Measurements from ENCODE around the gene RPS29. TPM values are rescaled to one million over a fixed set of nuclear protein-coding genes. Genes with fewer than 3 reads are reported as not detected.
"Not testable (repeated sequence)": the region's sequence is repeated elsewhere in the genome, so short reads cannot be mapped to it uniquely, and the experiment has no call there.

RPS29 gene
- 2,887 and 4,246 TPM in 2 replicates for total RNA-seq
- polyA plus RNA-seq (2012), result 2,528 TPM

DNA sequence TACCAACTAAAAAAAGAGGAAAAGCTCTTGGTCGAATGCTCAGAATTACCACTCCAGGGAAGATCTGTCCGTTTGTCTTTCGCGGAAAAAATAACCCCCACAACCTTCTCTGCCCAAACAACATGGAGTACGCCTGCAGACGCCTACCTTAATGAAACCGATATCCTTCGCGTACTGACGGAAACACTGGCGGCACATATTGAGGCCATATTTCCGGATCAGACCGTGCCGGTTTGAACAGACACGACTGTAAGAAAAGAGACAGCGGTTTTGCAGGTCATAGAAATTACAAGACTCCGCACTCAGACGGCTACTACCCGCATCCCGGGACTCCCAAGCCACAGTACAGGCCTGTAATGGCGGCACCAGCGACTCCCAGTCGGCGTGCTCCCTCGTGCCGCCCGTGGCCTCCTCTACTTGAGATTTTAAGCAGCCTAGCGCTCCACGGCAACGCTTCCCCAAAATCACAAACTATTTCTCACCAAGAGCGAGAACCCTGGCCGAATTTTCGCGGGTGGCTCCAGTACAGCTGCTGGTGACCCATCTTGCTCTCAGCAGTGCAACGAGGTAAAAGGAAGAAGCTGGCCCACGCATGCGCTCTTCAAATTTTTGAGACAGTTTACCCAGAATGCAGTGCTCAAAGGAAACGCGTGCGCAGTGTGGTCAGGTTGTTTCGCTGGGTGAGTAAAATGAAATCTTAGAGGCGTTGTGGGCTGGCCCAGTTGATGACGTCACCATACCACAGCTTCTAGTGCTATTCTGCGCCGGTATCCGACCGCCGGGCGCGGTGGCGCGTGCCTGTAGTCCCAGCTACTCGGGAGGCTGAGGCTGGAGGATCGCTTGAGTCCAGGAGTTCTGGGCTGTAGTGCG lies at the start of gene RPS29:
Gene RPS29, minus strand, starts transcription at position 578 of the 870 bp plus-strand sequence. Its CDS starts 34 bp downstream, at position 544.
- DNase-seq (ENCODE audit: low read depth), result peak; percentile 100

DNA sequence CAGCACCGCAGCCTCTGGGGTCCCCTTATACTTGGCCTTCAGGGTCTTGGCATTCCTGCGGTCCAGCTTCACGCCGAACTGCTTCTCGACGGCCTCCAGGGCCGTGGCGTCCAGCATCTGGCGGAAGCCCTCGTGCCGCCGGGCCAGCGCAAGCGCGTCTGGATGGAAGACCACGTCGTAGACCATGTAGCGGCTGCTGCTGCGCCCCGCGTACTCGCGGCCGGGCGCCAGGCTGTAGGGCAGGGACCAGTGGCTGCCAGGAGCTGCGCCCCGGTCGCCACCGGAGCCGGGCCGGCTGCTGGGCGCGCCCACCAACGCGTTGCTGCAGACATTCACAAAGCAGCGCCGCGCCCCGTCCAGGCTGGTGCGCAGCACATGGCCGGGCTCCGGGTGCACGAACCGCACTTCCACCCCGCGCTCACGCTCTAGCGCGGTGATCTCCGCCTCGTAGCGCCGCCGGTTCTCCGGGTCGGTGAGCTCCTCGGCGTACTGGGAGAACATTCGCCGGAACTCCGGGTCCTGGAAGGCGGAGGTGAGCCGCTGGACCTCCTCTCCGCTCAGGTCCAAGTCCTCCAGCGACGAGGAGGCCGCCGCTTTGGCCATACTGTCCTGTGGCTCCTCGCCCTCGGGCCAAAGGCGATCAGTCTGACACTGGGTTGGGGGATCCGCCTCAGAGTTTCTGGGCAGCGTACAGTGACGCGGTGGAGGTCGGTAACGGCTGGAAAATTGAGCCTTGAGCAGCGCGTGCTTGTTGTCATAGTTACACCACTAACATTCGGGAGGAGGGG lies 48.6 kb upstream of the RPS29 start, which contains the start of gene DNAAF2:
Gene DNAAF2, minus strand, starts transcription at position 698 of the 788 bp plus-strand sequence. Its CDS starts 95 bp downstream, at position 603.
- peak; percentile 76 for DNase-seq (ENCODE audit: low read depth)

DNA sequence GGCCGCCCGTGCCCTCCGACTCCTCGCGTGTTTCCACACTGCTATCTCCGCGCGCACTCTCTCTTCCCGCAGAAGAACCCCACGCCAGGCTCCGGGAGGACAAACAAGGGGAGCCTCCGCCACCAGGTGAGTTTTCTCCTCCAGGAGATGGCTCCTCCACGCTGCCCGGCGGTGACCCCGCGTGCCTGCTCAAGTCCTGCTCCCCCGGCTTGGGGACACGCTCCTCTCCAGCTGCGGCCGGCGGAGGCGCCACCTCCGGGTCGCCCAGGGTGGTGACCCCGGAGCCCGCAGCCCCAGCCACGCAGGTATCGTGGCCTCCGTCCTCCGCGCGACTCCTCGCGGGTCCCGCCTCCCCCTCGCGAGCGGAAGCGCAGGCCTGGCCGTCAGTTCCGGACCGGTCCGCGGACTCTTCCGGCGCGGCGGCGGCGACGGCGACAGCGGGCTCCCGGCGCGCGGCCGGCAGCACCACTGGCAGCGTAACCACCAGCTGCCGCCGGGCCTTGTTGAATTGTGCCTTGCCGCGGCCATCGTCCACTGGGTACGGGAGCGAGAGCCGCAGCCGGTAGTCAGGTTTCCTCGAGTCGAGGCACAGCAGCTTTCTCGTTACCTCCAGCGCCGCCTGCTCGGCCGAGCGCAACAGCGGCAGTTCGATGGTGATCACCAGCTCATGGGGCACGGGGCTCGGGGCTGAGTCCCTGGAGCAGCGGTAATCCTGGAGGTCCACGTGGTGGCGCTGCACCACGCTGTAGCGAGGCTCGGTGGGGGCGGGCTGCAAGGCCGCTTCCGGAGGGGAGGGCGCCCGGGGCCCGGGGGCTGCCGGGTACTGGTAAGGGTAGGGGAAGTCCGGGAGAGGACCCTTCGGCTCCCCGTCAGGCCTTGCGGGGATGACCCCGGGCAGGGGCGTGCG lies 47.7 kb upstream of the RPS29 start:
- peak; percentile 95 for DNase-seq (ENCODE audit: low read depth)

DNA sequence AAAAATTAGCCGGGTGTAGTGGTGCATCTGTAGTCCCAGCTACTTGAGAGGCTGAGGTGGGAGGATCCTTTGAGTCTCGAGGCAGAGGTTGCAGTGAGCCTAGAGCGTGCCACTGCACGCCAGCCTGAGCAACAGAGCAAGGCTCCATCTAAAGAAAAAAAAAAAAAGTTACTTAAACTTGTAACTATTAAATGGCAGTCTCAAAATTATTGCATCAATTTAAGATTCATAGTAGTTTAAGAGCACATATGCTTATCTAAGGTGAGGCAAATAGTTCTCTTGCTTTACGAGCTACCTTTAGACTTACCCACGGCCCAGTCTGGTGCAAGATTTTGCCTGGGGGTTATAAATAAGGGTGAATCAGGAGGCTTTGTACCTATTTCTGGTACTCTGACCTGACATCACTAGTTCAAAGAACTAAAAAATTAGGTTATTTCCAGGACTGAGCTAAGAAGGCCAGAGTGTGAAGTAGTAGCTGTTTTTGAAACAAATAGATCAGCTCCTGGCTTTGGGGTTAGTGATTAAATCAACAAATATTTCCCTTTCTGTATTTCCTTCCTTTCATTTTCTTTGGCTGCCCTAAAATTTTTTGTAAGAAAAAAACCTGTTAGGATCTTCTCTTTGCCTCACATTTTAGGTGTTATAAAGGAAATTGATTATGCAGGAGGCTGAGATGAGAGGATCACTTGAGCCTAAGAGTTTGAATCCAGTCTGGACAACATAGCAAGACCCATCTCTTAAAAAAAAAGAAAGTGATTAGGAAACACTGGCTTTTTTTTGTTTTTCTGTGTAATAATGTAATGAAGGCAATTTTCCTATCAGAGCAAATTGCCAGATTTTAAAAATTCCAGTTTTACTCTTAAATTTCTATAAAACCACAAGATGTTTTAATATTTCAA lies 38.0 kb upstream of the RPS29 start:
- DNase-seq (ENCODE audit: low read depth), result no peak

DNA sequence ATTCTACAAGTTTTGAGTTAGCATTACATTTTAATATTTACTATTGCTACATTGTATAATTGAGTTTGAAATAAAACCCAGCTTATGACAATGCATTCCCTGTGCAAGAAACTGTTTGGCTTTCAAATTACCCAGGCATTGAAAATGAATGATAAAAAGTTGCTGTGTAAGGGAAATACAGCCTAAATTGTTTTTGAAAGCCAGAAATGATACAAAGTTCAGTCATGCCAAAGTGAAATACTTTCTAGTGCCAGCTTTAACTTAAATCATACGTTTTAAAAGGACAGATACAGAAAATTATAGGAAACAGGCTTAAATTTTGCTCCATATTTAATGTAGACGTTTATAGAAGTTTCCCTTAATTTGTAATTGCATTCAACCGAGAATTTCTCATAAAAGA lies 37.2 kb upstream of the RPS29 start:
- DNase-seq (ENCODE audit: low read depth), result no peak

DNA sequence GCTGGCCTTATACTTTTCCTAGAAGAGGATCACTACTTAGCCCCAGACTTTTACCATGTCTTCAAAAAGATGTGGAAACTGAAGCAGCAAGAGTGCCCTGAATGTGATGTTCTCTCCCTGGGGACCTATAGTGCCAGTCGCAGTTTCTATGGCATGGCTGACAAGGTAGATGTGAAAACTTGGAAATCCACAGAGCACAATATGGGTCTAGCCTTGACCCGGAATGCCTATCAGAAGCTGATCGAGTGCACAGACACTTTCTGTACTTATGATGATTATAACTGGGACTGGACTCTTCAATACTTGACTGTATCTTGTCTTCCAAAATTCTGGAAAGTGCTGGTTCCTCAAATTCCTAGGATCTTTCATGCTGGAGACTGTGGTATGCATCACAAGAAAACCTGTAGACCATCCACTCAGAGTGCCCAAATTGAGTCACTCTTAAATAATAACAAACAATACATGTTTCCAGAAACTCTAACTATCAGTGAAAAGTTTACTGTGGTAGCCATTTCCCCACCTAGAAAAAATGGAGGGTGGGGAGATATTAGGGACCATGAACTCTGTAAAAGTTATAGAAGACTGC lies 35.9 kb upstream of the RPS29 start:
- DNase-seq (ENCODE audit: low read depth), result no peak

DNA sequence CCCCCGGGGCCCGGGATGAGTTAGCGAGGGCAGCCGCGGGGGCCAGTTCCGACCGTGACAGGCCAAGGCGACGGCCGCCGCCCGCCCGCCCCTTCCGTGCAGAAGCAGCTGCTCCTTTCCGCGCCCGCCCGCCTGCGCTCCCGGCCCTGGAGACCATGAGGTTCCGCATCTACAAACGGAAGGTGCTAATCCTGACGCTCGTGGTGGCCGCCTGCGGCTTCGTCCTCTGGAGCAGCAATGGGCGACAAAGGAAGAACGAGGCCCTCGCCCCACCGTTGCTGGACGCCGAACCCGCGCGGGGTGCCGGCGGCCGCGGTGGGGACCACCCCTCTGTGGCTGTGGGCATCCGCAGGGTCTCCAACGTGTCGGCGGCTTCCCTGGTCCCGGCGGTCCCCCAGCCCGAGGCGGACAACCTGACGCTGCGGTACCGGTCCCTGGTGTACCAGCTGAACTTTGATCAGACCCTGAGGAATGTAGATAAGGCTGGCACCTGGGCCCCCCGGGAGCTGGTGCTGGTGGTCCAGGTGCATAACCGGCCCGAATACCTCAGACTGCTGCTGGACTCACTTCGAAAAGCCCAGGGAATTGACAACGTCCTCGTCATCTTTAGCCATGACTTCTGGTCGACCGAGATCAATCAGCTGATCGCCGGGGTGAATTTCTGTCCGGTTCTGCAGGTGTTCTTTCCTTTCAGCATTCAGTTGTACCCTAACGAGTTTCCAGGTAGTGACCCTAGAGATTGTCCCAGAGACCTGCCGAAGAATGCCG lies 35.1 kb upstream of the RPS29 start:
- peak; percentile 81 for DNase-seq (ENCODE audit: low read depth)

DNA sequence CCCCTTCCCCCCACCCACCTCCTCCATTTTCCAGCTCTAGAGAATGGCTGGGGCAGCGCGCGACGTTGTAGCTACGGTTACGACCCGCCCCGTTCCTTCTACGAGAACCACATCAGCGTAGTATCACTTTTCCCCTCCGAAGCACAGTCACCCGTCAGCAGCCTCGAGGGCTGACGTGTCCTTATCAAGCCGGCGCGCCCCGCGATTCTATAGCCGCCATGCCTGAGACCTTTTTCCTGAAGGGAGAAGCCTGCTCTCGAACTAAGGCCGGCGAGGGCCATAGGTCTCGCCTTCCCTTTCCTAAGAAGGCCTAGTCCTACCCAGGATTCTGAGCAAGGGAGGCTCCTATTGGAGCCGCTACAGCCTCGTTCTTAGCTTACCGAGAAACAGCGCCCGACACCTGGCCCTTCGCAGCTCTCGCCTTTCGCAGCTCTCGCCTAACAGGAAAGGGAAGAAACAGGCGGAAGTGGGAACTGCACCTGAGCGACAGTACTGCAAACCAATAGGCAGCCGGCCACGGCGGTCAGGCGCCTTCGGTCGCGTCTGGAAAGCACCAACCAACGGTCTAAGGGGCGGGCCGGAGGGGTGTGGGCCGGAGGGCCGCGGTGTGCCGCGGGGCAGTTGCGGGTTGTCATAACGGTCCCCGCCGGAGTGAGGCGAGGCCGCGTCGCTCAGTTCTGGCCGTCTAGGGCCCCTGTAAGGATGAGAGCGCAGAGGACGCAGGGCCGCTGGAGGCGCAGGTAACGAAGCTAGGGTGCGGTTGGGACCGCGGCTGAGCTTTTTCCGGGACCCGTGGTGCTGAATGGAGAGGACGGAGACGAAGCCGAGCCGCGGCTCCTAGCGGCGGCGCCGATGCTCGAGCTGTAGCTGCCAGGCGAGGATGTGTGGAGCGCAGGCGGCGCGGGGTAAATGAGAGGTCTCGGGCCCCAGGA lies 34.3 kb upstream of the RPS29 start, which contains the start of the genes MGAT2 and RPL36AL:
Gene MGAT2, plus strand, starts transcription at position 618 of the 932 bp plus-strand sequence. CDS start 470 bp downstream, outside the sequence.
Gene RPL36AL, minus strand, starts transcription at position 445 of the 932 bp plus-strand sequence. CDS start 1,522 bp downstream, outside the sequence.
- DNase-seq (ENCODE audit: low read depth), result peak; percentile 98

DNA sequence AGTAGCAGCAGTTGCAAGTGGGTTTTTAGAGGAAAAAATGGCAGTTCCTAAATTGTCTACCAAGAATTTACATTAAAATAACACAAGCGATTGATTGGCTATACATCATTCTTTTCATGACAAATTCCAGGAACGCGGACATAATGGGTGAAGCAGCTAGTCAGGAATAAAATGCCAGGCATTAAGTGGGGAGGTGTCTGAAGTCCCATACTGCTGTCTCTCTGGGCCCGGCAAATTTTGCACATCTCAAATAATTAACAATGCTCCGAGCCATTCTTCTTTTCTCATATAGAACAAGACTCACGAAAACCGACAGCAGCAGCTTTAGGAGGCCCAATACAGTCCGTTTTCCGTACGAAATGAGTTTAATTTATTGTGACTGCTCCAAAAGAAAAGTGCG lies 33.5 kb upstream of the RPS29 start:
- no peak for DNase-seq (ENCODE audit: low read depth)

DNA sequence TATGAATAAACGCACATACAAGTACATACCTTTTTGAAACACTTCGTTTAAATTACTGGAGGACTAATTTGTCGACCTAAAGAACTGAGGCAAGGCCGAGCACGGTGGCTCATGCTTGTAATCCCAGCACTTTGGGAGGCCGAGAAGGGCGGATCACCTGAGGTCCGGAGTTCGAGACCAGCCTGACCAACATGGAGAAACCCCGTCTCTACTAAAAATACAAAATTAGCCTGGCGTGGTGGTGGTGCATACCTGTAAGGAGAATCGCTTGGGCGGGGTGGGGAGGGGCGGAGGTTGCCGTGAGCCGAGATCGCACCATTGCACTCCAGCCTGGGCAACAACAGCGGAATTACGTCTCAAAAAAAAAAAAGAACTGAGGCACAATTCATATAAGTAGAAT lies 33.1 kb upstream of the RPS29 start:
- not testable (repeated sequence) for DNase-seq (ENCODE audit: low read depth)

DNA sequence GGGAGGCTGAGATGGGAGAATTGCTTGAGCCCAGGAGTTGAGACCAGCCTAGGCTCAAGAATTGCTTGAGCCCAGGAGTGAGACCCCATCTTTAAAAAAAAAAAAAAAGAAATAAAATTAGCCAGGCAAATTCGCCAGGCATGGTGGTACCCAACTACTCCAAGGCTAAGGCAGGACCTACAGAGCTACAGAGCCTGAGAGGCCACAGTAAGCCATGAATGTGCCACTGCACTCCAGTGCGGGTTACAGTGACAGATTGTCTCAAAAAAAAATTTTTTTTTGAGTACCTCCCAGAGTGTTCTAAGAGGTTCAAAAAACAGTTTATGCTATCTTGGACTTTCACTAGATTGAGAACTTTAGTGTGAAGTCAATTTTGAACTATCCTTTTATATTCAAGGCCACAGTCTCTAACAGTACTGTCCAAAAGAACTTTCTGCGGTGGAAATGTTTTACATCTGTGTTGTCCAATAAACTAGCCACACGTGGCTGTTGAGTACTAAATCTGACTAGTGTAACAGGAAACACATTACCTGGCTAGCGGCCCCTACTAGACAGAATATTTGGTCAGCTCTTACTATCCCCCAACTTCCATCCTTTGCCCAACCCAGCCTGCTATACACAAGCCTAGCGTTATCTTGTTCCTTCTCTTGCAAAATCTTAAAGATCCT lies 31.8 kb upstream of the RPS29 start:
- DNase-seq (ENCODE audit: low read depth), result no peak

DNA sequence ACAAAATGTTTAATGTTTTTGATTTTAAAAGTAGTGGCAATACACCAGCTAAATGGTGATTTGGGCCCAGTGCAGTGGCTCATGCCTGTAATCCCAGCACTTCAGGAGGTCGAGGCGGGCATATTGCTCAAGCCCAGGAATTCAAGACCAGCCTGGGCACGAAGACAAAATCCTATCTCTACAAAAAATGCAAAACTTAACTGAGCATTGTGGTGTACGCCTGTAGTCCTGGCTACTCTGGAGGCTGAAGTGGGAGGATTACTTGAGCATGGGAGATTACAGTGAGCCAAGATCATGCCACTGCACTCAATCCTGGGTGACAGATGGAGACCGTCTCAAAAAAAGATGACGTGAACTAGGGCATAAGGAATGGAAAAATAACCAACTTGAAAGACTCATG lies 29.6 kb upstream of the RPS29 start:
- no peak for DNase-seq (ENCODE audit: low read depth)

DNA sequence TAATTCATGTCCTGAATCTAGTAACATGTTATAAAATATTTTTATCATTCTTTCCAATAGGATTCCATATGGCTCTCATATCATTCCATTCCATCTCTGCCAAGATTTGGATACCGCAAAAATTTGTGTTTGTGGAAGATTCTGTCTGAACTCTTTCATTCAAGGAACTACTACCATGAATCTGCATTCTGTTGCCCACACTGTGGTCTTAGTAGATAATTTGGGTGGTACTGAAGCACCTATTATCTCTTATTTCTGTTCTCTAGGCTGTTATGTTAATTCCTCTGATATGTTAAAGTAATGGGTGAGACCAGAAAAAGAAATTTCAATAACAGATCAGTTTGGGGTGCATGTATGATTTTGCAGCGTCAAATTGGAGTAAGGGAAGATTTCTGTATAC lies 28.0 kb upstream of the RPS29 start:
- no peak for DNase-seq (ENCODE audit: low read depth)

DNA sequence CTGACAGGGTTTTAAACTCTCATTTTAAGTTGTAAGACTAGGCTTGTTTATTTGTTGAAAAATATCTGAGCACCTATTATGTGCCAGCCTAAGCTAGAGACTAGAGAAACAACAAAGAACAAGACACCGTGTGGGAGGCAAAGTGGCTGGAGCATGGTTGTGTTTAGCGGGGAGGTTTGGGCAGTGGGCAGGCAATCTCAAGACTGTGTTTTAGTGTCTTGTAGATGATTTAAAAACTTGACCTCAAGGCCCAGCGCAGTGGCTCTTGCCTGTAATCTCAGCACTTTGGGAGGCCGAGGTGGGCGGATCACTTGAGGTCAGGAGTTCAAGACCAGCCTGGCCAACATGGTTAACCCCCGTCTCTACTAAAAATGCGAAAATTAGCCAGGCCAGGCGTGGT lies 26.5 kb upstream of the RPS29 start:
- no peak for DNase-seq (ENCODE audit: low read depth)

DNA sequence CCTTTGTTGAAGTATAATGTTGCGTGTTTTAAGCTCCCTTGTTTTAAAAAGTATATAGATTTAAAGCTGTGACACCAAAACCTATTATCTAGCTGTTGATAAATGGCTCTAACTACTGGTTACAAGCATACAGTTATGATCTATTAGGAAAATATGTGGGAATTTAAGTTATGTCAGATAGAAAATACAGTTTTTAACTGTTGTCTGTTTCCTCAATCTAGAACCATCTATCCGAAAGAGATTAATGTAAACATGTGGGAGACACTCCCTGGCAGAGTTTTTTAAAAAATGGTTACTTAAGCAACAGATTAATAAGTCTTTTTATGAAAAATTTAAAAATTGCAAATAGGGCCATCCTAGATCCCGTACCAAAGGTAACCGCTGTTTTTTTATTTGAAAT lies 26.1 kb upstream of the RPS29 start:
- DNase-seq (ENCODE audit: low read depth), result no peak

DNA sequence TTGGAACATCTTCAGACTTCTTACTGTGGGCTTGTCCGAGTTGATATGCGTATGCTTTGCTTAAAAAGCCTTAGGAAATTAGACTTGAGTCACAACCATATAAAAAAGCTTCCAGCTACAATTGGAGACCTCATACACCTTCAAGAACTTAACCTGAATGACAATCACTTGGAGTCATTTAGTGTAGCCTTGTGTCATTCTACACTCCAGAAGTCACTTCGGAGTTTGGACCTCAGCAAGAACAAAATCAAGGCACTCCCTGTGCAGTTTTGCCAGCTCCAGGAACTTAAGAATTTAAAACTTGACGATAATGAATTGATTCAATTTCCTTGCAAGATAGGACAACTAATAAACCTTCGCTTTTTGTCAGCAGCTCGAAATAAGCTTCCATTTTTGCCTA lies 21.4 kb upstream of the RPS29 start:
- DNase-seq (ENCODE audit: low read depth), result no peak
